ENCODE measurements around the gene MARVELD1.

The MARVELD1 gene

DNA sequence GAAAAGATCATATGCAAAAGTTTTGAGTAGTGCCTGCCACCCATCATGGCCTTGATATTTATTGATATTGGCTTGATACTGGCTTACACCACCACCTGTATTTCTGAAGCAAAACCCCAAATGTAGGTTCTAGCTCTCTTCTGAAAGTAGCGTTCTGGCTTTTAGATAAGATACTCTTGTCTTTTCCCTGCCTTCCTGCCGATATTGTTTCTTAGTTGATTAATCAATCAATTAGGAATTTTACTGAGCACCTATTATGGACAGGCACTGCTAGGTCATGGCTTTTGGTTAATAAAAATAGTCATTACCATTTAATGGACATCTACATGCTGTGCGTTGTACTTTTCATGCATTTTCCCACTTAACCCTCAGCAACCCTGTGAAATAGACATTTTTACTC, 50.4 kb downstream of the MARVELD1 start:
- Histone ChIP-seq H3K9ac (ENCODE audit: low read depth, low read length) (no peak overlapping the region), H3K9me3 (ENCODE audit: control insufficient read depth, insufficient read depth, low read length) (no peaks in the 10 kb centered on the region), H3K36me3 (ENCODE audit: insufficient read depth, low read length) (peaks cover 5% of the 10 kb centered on the region; the same call in 1 of the 2 replicates), H3K4me1 (ENCODE audit: insufficient read depth, low read length) (peaks cover 7% of the 10 kb centered on the region)

DNA sequence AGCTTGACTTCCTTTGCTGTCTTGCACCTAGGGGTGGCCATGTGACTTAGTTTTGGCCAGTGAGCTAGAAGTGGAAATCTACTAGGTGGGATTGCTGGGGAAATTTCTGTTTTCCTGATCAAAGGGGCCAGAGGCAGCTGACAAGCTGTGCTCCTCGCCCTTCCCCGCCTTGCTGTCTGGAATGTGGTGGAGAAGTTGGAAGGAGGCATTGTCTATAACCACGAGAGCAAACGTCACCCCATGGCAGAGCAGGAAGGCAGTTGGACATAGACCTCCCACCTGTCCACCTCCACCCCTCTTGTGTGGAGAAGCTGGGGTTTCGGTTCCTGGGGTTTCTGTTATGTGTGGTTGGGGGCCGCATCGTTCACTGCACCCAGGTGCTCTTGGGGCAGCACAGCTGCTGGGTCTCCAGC, 51.0 kb downstream of the MARVELD1 start:
- no peak overlapping the region for H3K9ac ChIP-seq (ENCODE audit: low read depth, low read length)
- no peaks in the 10 kb centered on the region for H3K9me3 ChIP-seq (ENCODE audit: control insufficient read depth, insufficient read depth, low read length)
- peaks cover 7% of the 10 kb centered on the region for H3K4me1 ChIP-seq (ENCODE audit: insufficient read depth, low read length)
- H3K36me3 ChIP-seq (ENCODE audit: insufficient read depth, low read length): peaks cover 5% of the 10 kb centered on the region; the same call in 1 of the 2 replicates

GRCh38 chr10:97765201-97765600, 51.7 kb downstream of the MARVELD1 start:
- Histone ChIP-seq H3K9me3 (ENCODE audit: control insufficient read depth, insufficient read depth, low read length) (no peaks in the 10 kb centered on the region), H3K9ac (ENCODE audit: low read depth, low read length) (no peak overlapping the region), H3K36me3 (ENCODE audit: insufficient read depth, low read length) (peaks cover under 1% of the 10 kb centered on the region; the same call in 1 of the 2 replicates), H3K4me1 (ENCODE audit: insufficient read depth, low read length) (peaks cover 7% of the 10 kb centered on the region)

DNA sequence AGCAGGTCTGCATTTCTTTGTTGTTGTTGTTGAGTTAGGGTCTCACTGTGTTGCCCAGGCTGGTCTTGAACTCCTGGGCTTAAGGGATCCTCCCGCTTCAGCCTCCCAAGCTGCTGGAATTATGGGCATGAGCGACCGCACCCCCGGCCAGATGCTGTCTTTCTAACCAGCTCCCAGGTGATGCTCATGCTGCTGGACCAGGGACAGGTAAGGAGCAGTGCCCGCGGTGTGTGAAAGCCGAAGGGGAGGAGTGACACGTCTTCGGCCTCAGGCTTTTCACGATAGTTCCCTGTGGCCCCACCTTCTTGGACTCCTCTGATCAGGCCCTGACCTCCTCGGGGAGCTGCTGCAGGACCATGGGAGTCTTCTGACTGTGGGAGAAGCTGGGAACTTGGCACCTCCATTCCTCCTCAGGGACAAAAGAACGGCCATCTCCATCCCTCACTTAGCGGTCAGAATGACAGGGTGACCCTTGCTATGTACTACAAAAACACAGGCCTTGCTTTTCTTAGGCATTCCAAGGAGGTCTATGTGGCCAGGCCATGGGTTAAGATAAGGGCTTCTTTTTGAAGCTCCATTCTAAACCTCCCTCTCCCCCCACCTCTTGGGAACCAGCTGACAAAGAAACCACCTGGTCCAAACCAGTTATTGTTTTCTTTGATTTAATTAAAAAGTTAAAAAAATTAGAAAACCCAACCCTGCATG, 52.7 kb downstream of the MARVELD1 start:
- no peak overlapping the region for H3K9ac ChIP-seq (ENCODE audit: low read depth, low read length)
- no peaks in the 10 kb centered on the region for H3K9me3 ChIP-seq (ENCODE audit: control insufficient read depth, insufficient read depth, low read length)
- H3K36me3 ChIP-seq (ENCODE audit: insufficient read depth, low read length): no peaks in the 10 kb centered on the region
- H3K4me1 ChIP-seq (ENCODE audit: insufficient read depth, low read length): peaks cover 7% of the 10 kb centered on the region

DNA sequence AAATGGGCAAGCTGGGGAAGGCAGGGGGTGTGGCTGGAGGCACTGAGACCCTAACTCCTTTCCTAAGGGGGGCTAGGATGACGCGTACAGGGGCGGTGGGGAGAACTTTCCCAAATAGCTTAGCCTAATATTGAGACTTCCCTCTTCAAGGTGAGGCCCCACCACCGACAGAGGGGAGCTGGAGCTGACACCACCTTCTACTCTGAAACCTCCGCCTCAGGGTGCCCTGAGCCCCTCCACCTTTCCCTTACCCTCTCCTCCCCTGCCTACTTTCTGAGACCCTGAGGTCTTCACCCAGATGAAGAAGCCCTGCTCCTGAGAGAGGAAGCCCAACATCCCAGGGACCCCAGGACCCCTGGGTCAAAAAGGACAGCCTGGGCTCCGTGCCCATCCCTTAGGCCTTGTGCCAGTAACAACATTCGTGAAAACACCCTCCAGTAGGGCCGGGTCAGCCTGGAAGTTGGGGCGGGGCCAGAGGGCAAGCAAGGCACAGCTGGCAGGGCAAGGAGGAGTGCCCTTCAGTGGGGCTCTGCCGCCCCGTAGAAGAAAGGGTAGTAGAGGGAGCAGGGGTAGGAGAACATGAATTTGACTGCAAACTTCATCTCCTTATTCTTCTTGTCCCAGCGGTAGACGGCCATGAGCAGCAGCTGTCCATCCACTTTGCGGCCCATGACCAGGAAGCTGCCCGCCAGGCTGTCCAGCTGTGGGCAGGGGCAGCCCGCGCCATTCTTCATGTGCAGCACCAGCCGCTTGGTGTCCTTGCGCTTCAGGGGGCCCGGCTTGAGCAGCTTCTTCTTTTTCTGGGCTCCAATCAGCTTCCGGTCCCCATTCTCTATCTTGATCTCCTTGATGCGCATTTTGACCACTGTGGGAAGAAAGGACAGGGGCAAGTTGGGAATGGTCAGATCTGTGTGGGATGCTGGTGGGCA, 53.7 kb downstream of the MARVELD1 start:
- Histone ChIP-seq H3K36me3 (ENCODE audit: insufficient read depth, low read length) (no peaks in the 10 kb centered on the region), H3K4me1 (ENCODE audit: insufficient read depth, low read length) (peaks cover 7% of the 10 kb centered on the region), H3K9ac (ENCODE audit: low read depth, low read length) (no peak overlapping the region), H3K9me3 (ENCODE audit: control insufficient read depth, insufficient read depth, low read length) (no peaks in the 10 kb centered on the region)

All from ES-I3 (cell line).